K562 (cell line): Measurements from ENCODE around the gene FUZ. TPM values are rescaled to one million over a fixed set of nuclear protein-coding genes. Genes with fewer than 3 reads are reported as not detected.

Experiments
- BRD9 ChIP-seq: fragments of 450-650 bp; IDR thresholded peaks from 2 replicates; pipeline ENCODE4 v1.6.1; 2018; ENCODE audit warnings: low read depth; ENCODE audit not compliant: partially characterized antibody
- CEBPG ChIP-seq, 3 experiments: fragments of 200-800 bp in 1 of 3; sonication (Bioruptor generic) in 1 of 3; sonication (generic) in 1 of 3; formaldehyde crosslinking in 1 of 3; IDR thresholded peaks in 2 of 3; conservative IDR thresholded peaks in 1 of 3; 2 replicates each; pipeline versions ENCODE4 v1.6.1 to v1.8.0; 2016 to 2022; ENCODE audit warnings: missing compliant biosample characterization in 2 of 3, missing genetic modification characterization in 2 of 3, mild to moderate bottlenecking in 1 of 3, missing genetic modification reagents in 1 of 3
- CREM ChIP-seq: IDR thresholded peaks from 2 replicates; pipeline ENCODE4 v1.6.1; 2014; ENCODE audit warnings: antibody characterized with exemption, low read depth
- CSDE1 ChIP-seq, 2 experiments: fragments of 450-650 bp; IDR thresholded peaks; 2 replicates each; pipeline ENCODE4 v1.6.1; 2016; ENCODE audit warnings: mild to moderate bottlenecking in 1 of 2
- E2F1 ChIP-seq: sonication (generic); formaldehyde crosslinking; IDR thresholded peaks from 2 replicates; pipeline ENCODE4 v1.8.1; 2023; ENCODE audit warnings: mild to moderate bottlenecking, missing genetic modification reagents, moderate library complexity
- FIP1L1 ChIP-seq: fragments of 200-400 bp; formaldehyde crosslinking; IDR thresholded peaks from 2 replicates; pipeline ENCODE4 v1.6.1; 2018; ENCODE audit warnings: mild to moderate bottlenecking, low read depth, low read length; ENCODE audit not compliant: poor library complexity, severe bottlenecking
- HMBOX1 ChIP-seq: sonication (generic); IDR thresholded peaks from 2 replicates; pipeline ENCODE4 v1.6.1; 2016
- KAT7 ChIP-seq: sonication (generic); formaldehyde crosslinking; IDR thresholded peaks from 2 replicates; pipeline ENCODE4 v1.8.0; 2022; ENCODE audit warnings: missing genetic modification reagents, mild to moderate bottlenecking, borderline replicate concordance
- MTA2 ChIP-seq: fragments of 450-650 bp; IDR thresholded peaks from 2 replicates; pipeline ENCODE4 v1.6.1; 2016; ENCODE audit warnings: low read depth
- NFIC ChIP-seq: fragments of 450-650 bp; IDR thresholded peaks from 2 replicates; pipeline ENCODE4 v1.6.1; 2017; ENCODE audit warnings: mild to moderate bottlenecking, inconsistent platforms
- NKRF ChIP-seq: fragments of 450-650 bp; IDR thresholded peaks from 2 replicates; pipeline ENCODE4 v1.6.1; 2016; ENCODE audit warnings: borderline replicate concordance
- PKNOX1 ChIP-seq: fragments of 450-650 bp; IDR thresholded peaks from 2 replicates; pipeline ENCODE4 v1.6.1; 2016
- RREB1 ChIP-seq: fragments of 250-450 bp; sonication (Bioruptor Pico); IDR thresholded peaks from 2 replicates; pipeline ENCODE4 v1.4.0; 2020
- TCF3 ChIP-seq: sonication (generic); formaldehyde crosslinking; IDR thresholded peaks from 2 replicates; pipeline ENCODE4 v1.4.0; 2020; ENCODE audit warnings: mild to moderate bottlenecking, missing genetic modification reagents
- THRAP3 ChIP-seq: fragments of 450-650 bp; IDR thresholded peaks from 2 replicates; pipeline ENCODE4 v1.6.1; 2016; ENCODE audit warnings: mild to moderate bottlenecking, inconsistent platforms, borderline replicate concordance
- polyA plus RNA-seq, 8 experiments: library from polyadenylated mRNA; depleted of rRNA in 4 of 8; stranded (reverse) in 5 of 8; unstranded in 3 of 8; fragments of >200 nt; fragmentation: Nextera tagmentation in 2 of 8; fragmentation: Illumina TruSeq in 1 of 8; extraction: Ambion mirVana in 2 of 8; extraction: Trizol in 1 of 8; gene quantifications; 2 replicates each; pipeline versions ENCODE4 v1.2.1 to v1.2.3, GENCODE V29; 2011 to 2014; ENCODE audit warnings: inconsistent platforms in 1 of 8, missing spikeins in 1 of 8
- total RNA-seq, 7 experiments: library from RNA; depleted of rRNA in 6 of 7; stranded (reverse); fragments of >200 nt in 6 of 7; fragmentation: Illumina TruSeq in 2 of 7; extraction: Trizol in 2 of 7; gene quantifications; 2 replicates each; pipeline versions ENCODE4 v1.2.1 to v1.2.3, GENCODE V29; 2011 to 2021; ENCODE audit warnings: low replicate concordance in 1 of 7

The FUZ gene
- total and polyA plus RNA-seq, 9 of the 15 experiments (the other 6 are each of a cell fraction or from before 2014, with no cell fraction given), result 0.17 to 7.6 (median 3.6) TPM; not detected in 1

- TF ChIP-seq RREB1 (CRISPR knock-in tag) (no peak), FIP1L1 (no peak), NFIC (peak; percentile 16; the same call in 1 of the 2 replicates), PKNOX1 (peak; percentile 89), CEBPG (CRISPR knock-in tag; IDR thresholded peaks at IDR 0.05) (no peak), CEBPG (tag; conservative IDR thresholded peaks at IDR 0.05 in 1 of 2, IDR thresholded peaks at IDR 0.05 in 1 of 2) (no peak), MTA2 (0 out of 2 replicates have a peak, but pooled peaks have one; percentile 9), THRAP3 (peak; percentile 69; the same call in 1 of the 2 replicates), E2F1 (CRISPR knock-in tag) (no peak), TCF3 (CRISPR knock-in tag) (0 out of 2 replicates have a peak, but pooled peaks have one; percentile 11), KAT7 (CRISPR knock-in tag) (peak; percentile 58; the same call in 1 of the 2 replicates), HMBOX1 (peak; percentile 50; the same call in 1 of the 2 replicates), BRD9 (no peak), CREM (0 out of 2 replicates have a peak, but pooled peaks have one; percentile 8), CSDE1 (IDR thresholded peaks at IDR 0.05) (0 out of 4 replicates have a peak, but pooled peaks of 1 of the 2 experiments have one; percentile 43), NKRF (0 out of 2 replicates have a peak, but pooled peaks have one; percentile 59)
These were observed 36.5 kb upstream of the FUZ start (continued) for GRCh38 chr19:49849433-49850220.
